ENCODE data around the gene ZNF823. TPM values are rescaled to one million over a fixed set of nuclear protein-coding genes. Genes with fewer than 3 reads are reported as not detected.

Gene ZNF823
- total and polyA plus RNA-seq, 2 of the 13 experiments (the other 11 are each of a cell fraction or from before 2014, with no cell fraction given), result 5.7 to 11.7 TPM

GRCh38 chr19:11737964-11738745 is 591 bp downstream of the ZNF823 start (continued):
- TF ChIP-seq ZSCAN5A (CRISPR knock-in tag; IDR thresholded peaks at IDR 0.05; ENCODE audit: borderline replicate concordance), result no peak
- TF ChIP-seq NAIF1 (CRISPR knock-in tag; IDR thresholded peaks at IDR 0.05; ENCODE audit: borderline replicate concordance), result no peak
- no peak for TF ChIP-seq XBP1 (CRISPR knock-in tag; IDR thresholded peaks at IDR 0.05)
- TF ChIP-seq RBFOX2 (IDR thresholded peaks at IDR 0.05; ENCODE audit: low read depth, low read length), result peak; percentile 56; the same call in 1 of the 2 replicates
- no peak; the same call in 1 of the 2 replicates for TF ChIP-seq ZNF253 (CRISPR knock-in tag; IDR thresholded peaks at IDR 0.05; ENCODE audit: borderline replicate concordance)
- TF ChIP-seq MED8 (CRISPR knock-in tag; IDR thresholded peaks at IDR 0.05; ENCODE audit: insufficient replicate concordance), result no peak
- no peak for TF ChIP-seq ZNF674 (CRISPR knock-in tag; IDR thresholded peaks at IDR 0.05; ENCODE audit: low read depth)
- TF ChIP-seq ZNF740 (CRISPR knock-in tag; IDR thresholded peaks at IDR 0.05), result no peak
- peak; percentile 80 for TF ChIP-seq SAP130 (CRISPR knock-in tag; IDR thresholded peaks at IDR 0.05; ENCODE audit: low read depth)
- no peak; the same call in 1 of the 2 replicates for TF ChIP-seq BRCA1 (CRISPR knock-in tag; IDR thresholded peaks at IDR 0.05)
- peak in 1 of 2 experiments; percentile 72; a peak in 3 of 4 replicates for TF ChIP-seq HMGXB4 (CRISPR knock-in tag; IDR thresholded peaks at IDR 0.05; ENCODE audit: borderline replicate concordance in 1 of 2, low read depth in 1 of 2)
- TF ChIP-seq ZNF792 (CRISPR knock-in tag; IDR thresholded peaks at IDR 0.05), result no peak
- TF ChIP-seq FLYWCH1 (CRISPR knock-in tag; IDR thresholded peaks at IDR 0.05), result no peak
- TF ChIP-seq ZNF20 (CRISPR knock-in tag; IDR thresholded peaks at IDR 0.05), result no peak
- no peak for TF ChIP-seq ZNF10 (CRISPR knock-in tag; IDR thresholded peaks at IDR 0.05; ENCODE audit: borderline replicate concordance, low read depth)
- peak; percentile 68 for TF ChIP-seq ARID4A (CRISPR knock-in tag; IDR thresholded peaks at IDR 0.05; ENCODE audit: borderline replicate concordance)
- no peak for TF ChIP-seq ZUFSP (CRISPR knock-in tag; IDR thresholded peaks at IDR 0.05; ENCODE audit: borderline replicate concordance)
